Fibroblast of mammary gland (primary cell): ENCODE results near the gene MRPS22.
A peak's percentile ranks its signal among the peaks of the same experiment; 100 is the strongest.
"Not testable (repeated sequence)": the region's sequence is repeated elsewhere in the genome, so short reads cannot be mapped to it uniquely, and the experiment has no call there.

ENCODE experiments used
- DNase-seq: peaks from one replicate; pipeline ENCODE4 v3.0.0-alpha.2; 2010; ENCODE audit warnings: low read depth
- H3K4me3 ChIP-seq: 2 replicates; pipeline ENCODE4 v1.5.1; 2011; ENCODE audit warnings: low read depth, mild to moderate bottlenecking, low read length, moderate library complexity; ENCODE audit not compliant: control insufficient read depth
- TF ChIP-seq, protein P1 (sequence below): conservative IDR thresholded peaks from 2 replicates; pipeline ENCODE4 v1.5.1; 2011; ENCODE audit warnings: low read depth, low read length, inconsistent platforms; ENCODE audit not compliant: control insufficient read depth, insufficient read depth

The MRPS22 gene

DNA sequence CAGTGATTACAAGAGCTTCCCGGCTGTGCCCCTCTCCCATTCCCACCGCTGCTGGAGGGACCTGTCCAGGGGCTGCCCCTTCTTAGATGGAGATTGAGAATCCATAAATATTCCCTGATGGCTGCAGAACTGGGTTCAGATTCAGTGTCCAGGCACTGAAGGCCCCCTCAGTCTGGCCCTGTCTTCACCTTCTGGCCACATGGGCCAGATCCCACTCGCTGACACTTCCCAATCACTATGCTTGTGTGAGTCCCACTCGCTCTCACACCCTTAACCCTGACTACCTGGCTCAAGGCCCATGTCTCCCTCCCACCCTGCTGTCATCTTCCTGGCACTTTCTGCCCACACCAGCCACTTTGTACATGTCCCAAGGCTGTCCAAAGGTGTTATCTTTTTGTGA is 15.5 kb upstream of the MRPS22 start:
- TF ChIP-seq, protein P1, sequence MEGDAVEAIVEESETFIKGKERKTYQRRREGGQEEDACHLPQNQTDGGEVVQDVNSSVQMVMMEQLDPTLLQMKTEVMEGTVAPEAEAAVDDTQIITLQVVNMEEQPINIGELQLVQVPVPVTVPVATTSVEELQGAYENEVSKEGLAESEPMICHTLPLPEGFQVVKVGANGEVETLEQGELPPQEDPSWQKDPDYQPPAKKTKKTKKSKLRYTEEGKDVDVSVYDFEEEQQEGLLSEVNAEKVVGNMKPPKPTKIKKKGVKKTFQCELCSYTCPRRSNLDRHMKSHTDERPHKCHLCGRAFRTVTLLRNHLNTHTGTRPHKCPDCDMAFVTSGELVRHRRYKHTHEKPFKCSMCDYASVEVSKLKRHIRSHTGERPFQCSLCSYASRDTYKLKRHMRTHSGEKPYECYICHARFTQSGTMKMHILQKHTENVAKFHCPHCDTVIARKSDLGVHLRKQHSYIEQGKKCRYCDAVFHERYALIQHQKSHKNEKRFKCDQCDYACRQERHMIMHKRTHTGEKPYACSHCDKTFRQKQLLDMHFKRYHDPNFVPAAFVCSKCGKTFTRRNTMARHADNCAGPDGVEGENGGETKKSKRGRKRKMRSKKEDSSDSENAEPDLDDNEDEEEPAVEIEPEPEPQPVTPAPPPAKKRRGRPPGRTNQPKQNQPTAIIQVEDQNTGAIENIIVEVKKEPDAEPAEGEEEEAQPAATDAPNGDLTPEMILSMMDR, result no peak
- DNase-seq, result no peak
- no peak overlapping the region for H3K4me3 ChIP-seq

DNA sequence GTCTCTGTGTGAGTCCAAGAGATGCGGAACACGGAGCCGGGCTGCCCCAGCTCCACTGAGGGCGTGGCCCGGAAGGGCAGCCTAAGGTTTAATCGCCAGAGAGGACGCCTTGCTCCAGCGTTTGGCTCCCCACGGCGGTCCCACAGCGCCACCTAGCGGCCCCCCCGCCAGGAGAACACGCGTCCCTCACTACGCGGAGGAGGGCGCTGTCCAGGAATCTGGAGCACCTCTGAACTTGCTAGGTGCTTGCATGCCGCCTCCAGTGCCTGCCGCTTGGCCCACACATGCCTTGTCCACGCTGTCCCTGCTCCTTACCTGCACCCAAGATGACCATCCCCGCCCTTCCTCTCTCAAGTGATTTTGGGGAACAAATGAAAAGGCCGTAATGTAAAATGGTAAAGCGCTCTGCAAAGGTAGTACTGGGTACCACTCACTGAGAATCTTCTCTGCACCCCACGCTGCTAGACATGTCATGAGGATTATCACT is 14.4 kb upstream of the MRPS22 start:
- TF ChIP-seq, protein P1, result peak; percentile 90
- peak; percentile 75 for DNase-seq
- H3K4me3 ChIP-seq, result no peak overlapping the region

DNA sequence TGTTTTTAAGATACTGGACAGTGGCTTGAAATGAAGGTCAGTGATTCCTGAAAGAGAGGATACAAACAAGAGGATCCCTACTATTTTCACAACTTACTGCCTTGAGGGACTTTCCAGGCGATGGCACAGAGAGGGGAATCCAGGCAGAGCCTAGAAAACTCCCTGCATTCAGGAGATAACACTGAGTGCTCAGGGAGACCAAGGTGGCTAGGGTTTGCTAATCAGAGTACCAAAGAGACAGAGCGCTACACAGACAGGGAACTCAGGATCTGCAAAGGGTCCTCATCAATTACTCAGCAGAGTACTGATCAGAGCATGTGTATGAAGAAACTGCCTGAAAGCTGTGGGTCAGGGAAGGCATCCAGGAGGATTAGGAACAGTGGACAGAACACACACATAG is 11.7 kb upstream of the MRPS22 start:
- DNase-seq, result no peak

DNA sequence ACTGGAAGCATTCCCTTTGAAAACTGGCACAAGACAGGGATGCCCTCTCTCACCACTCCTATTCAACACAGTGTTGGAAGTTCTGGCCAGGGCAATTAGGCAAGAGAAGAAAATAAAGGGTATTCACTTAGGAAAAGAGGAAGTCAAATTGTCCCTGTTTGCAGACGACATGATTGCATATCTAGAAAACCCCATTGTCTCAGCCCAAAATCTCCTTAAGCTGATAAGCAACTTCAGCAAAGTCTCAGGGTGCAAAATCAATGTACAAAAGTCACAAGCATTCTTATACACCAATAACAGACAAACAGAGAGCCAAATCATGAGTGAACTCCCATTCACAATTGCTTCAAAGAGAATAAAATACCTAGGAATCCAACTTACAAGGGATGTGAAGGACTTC is 9.1 kb upstream of the MRPS22 start:
- DNase-seq, result not testable (repeated sequence)

More for the DNA sequence above, 11.7 kb upstream of the MRPS22 start:
- H3K4me3 ChIP-seq, result no peak overlapping the region
- TF ChIP-seq, protein P1, result no peak

DNA sequence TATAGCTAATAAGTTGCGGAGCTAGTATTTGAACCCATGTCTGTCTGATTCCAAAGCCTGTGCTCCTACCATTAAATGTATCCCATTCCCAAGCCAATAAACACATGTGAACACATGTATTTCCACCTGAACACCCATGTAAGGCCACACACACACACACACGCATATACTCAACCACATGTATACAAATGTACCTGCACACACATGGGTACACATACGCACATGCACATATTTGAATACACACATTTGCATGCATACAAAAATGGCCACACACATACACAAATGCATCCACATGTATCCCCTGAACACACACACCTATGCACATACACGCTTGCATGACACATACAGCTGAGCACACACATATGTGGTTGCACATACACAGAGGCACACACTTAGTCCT is 5.4 kb upstream of the MRPS22 start:
- no peak for DNase-seq
- TF ChIP-seq, protein P1, result no peak
- H3K4me3 ChIP-seq, result no peak overlapping the region

More for the DNA sequence above, 9.1 kb upstream of the MRPS22 start:
- not testable (repeated sequence) for H3K4me3 ChIP-seq

DNA sequence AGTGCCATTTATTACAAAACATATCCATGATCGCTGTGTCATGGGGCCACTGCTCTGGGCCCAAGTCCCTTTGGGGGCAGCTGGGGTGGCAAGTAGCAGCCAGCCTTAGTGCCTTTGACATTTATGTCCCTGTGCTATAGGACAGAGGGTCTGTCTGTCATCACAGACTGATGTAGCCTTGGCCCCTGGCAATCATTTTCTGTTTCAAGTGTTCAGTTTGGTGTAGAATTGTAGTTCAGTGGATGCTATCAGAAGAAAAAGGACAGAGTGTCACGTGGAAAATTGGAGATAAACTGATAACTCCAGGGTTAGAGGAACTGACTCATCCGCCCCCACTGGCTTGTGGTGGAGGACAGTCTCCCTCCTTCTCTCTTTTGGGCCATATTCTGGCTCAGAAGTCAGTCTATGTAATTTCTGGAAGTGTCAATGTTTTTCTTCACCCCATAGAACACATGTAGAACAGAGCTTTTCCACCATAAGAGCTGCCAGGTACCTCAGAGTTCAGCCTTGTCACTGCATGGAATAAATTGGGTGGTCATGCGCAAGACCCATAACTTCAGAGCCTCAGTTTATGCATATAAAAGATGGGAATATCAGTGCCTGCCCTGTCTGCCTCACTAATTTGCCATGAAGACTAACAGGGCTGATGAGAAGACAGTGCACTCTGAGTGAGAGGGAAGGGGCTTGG is 4.5 kb upstream of the MRPS22 start:
- TF ChIP-seq, protein P1, result no peak
- DNase-seq, result peak; percentile 19
- H3K4me3 ChIP-seq, result no peak overlapping the region

DNA sequence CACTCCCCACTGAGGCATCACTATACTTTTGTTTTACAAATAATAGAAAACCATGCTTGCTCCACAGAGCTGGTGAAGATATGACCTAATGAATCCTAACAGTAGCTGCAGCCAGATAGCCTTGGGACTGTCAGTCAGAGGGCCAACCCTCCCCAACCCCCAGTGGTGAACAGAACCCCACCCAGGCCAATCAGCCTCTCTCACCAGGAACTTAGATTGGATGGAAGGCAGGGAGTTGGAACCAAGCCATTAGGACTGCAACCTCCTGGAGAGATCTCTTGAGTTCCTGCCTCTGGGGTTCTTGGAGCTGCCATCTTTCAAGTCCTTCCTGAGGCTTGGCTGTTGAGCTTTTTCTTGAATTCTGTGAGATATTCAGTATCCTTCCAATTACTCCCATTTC is 3.0 kb upstream of the MRPS22 start:
- no peak overlapping the region for H3K4me3 ChIP-seq
- TF ChIP-seq, protein P1, result no peak
- DNase-seq, result no peak
